ENCODE results near the gene KMO. TPM values are rescaled to one million over a fixed set of nuclear protein-coding genes. Genes with fewer than 3 reads are reported as not detected.

KMO gene
- total RNA-seq, 1 experiment from 2014 or later, result 1.2 TPM

GRCh38 chr1:241591317-241591716 lies 59.1 kb downstream of the KMO start:
- no peak for TF ChIP-seq CTCF (IDR thresholded peaks at IDR 0.05; ENCODE audit: unreplicated experiment)
- peak overlapping the region; percentile 76 for H3K27ac Mint-ChIP-seq (ENCODE audit: low read depth, unreplicated experiment)
- H3K4me1 Mint-ChIP-seq (ENCODE audit: insufficient read depth, unreplicated experiment), result peaks cover 37% of the 10 kb centered on the region
- H3K9me3 Mint-ChIP-seq (ENCODE audit: unreplicated experiment), result no peaks in the 10 kb centered on the region
- peak; percentile 79 for DNase-seq (ENCODE audit: unreplicated experiment)
- ChIA-PET CTCF (interaction anchor here (0.6 to 10.1 kb wide), 13 partner anchors 12 to 859 kb away, joined by 3 to 155 read pairs (median 3); partner anchors contain the start of gene KMO), POLR2A (interaction anchor here (0.6 to 7.2 kb wide), 19 partner anchors 9 to 541 kb away, joined by 3 to 126 read pairs (median 4); partner anchors contain the start of genes CHML, FH, KMO and OPN3)
- intact Hi-C loops (cut with micrococcal nuclease), result loop anchor here (1.0 to 10.0 kb wide), 3 partner anchors 60 to 787 kb away; no protein-coding TSS in a partner anchor
- no TSS peak for BruUV-seq (replicated peaks)
- peaks cover 65% of the 10 kb centered on the region for H3K36me3 Mint-ChIP-seq (ENCODE audit: insufficient read depth, unreplicated experiment)
- H3K4me3 Mint-ChIP-seq (ENCODE audit: unreplicated experiment), result peak overlapping the region; percentile 13
- H3K27me3 Mint-ChIP-seq (ENCODE audit: insufficient read depth, unreplicated experiment), result no peaks in the 10 kb centered on the region

- Mint-ChIP-seq H3K27ac (ENCODE audit: low read depth, unreplicated experiment) (peak overlapping the region; percentile 76), H3K27me3 (ENCODE audit: insufficient read depth, unreplicated experiment) (no peaks in the 10 kb centered on the region), H3K4me3 (ENCODE audit: unreplicated experiment) (peak overlapping the region; percentile 13), H3K9me3 (ENCODE audit: unreplicated experiment) (no peaks in the 10 kb centered on the region), H3K4me1 (ENCODE audit: insufficient read depth, unreplicated experiment) (peaks cover 39% of the 10 kb centered on the region), H3K36me3 (ENCODE audit: insufficient read depth, unreplicated experiment) (peaks cover 66% of the 10 kb centered on the region)
- intact Hi-C loops (cut with micrococcal nuclease), result loop anchor here (1.0 to 10.0 kb wide), 5 partner anchors 9 to 787 kb away; no protein-coding TSS in a partner anchor
- BruUV-seq (replicated peaks), result no TSS peak
- no peak for TF ChIP-seq CTCF (IDR thresholded peaks at IDR 0.05; ENCODE audit: unreplicated experiment)
- CTCF ChIA-PET, result interaction anchor here (0.5 to 10.1 kb wide), 10 partner anchors 12 to 414 kb away, joined by 3 to 155 read pairs (median 6); partner anchors contain the start of gene KMO
- no peak for DNase-seq (ENCODE audit: unreplicated experiment)
- POLR2A ChIA-PET, result interaction anchor here (0.6 to 7.2 kb wide), 22 partner anchors 9 to 243 kb away, joined by 3 to 126 read pairs (median 4); partner anchors contain the start of genes CHML, FH, KMO and OPN3
Measured at GRCh38 chr1:241591736-241592135, 59.6 kb downstream of the KMO start.

- DNase-seq (ENCODE audit: unreplicated experiment), result peak; percentile 98
- Mint-ChIP-seq H3K9me3 (ENCODE audit: unreplicated experiment) (no peaks in the 10 kb centered on the region), H3K27ac (ENCODE audit: low read depth, unreplicated experiment) (peak overlapping the region; percentile 76), H3K4me1 (ENCODE audit: insufficient read depth, unreplicated experiment) (peaks cover 39% of the 10 kb centered on the region), H3K36me3 (ENCODE audit: insufficient read depth, unreplicated experiment) (peaks cover 67% of the 10 kb centered on the region), H3K4me3 (ENCODE audit: unreplicated experiment) (peak overlapping the region; percentile 7), H3K27me3 (ENCODE audit: insufficient read depth, unreplicated experiment) (no peaks in the 10 kb centered on the region)
- TF ChIP-seq CTCF (IDR thresholded peaks at IDR 0.05; ENCODE audit: unreplicated experiment), result no peak
- POLR2A ChIA-PET, result interaction anchor here (0.6 to 7.2 kb wide), 16 partner anchors 8 to 114 kb away, joined by 3 to 126 read pairs (median 6); partner anchors contain the start of genes CHML, FH, KMO and OPN3
- CTCF ChIA-PET, result interaction anchor here (0.5 to 10.1 kb wide), 7 partner anchors 11 to 253 kb away, joined by 3 to 155 read pairs (median 10); partner anchors contain the start of gene KMO
- intact Hi-C loops (cut with micrococcal nuclease), result loop anchor here (1.0 to 10.0 kb wide), 4 partner anchors 8 to 788 kb away; no protein-coding TSS in a partner anchor
- TSS peak; percentile 97 for BruUV-seq (replicated peaks)
Measured at GRCh38 chr1:241592273-241592958, 60.2 kb downstream of the KMO start.

- peaks cover 68% of the 10 kb centered on the region for H3K36me3 Mint-ChIP-seq (ENCODE audit: insufficient read depth, unreplicated experiment)
- POLR2A ChIA-PET, result interaction anchor here (0.6 to 7.2 kb wide), 8 partner anchors 10 to 74 kb away, joined by 3 to 126 read pairs (median 12); partner anchors contain the start of genes FH and KMO
- no peak overlapping the region for H3K4me3 Mint-ChIP-seq (ENCODE audit: unreplicated experiment)
- no peak for TF ChIP-seq CTCF (IDR thresholded peaks at IDR 0.05; ENCODE audit: unreplicated experiment)
- no TSS peak for BruUV-seq (replicated peaks)
- no peaks in the 10 kb centered on the region for H3K27me3 Mint-ChIP-seq (ENCODE audit: insufficient read depth, unreplicated experiment)
- no peaks in the 10 kb centered on the region for H3K9me3 Mint-ChIP-seq (ENCODE audit: unreplicated experiment)
- H3K4me1 Mint-ChIP-seq (ENCODE audit: insufficient read depth, unreplicated experiment), result peaks cover 39% of the 10 kb centered on the region
- CTCF ChIA-PET, result interaction anchor here (0.7 to 10.1 kb wide), 5 partner anchors 9 to 1380 kb away, joined by 3 to 155 read pairs (median 6); no protein-coding TSS in a partner anchor
- H3K27ac Mint-ChIP-seq (ENCODE audit: low read depth, unreplicated experiment), result peak overlapping the region; percentile 76
- intact Hi-C loops (cut with micrococcal nuclease), result loop anchor here (2.0 to 10.0 kb wide), 3 partner anchors 14 to 788 kb away; no protein-coding TSS in a partner anchor
- peak; percentile 75 for DNase-seq (ENCODE audit: unreplicated experiment)
Measured at GRCh38 chr1:241593186-241593585, 61.0 kb downstream of the KMO start.

Data from MCF 10A (cell line).